HG03439 (cell line): ENCODE data around the gene DNAJC22.

Experiments used
- ATAC-seq: cut with Tn5 transposase; IDR thresholded peaks from one replicate; pipeline ENCODE4 v1.9.1; 2021; ENCODE audit warnings: mild to moderate bottlenecking, moderate library complexity; ENCODE audit not compliant: unreplicated experiment

Gene DNAJC22

DNA sequence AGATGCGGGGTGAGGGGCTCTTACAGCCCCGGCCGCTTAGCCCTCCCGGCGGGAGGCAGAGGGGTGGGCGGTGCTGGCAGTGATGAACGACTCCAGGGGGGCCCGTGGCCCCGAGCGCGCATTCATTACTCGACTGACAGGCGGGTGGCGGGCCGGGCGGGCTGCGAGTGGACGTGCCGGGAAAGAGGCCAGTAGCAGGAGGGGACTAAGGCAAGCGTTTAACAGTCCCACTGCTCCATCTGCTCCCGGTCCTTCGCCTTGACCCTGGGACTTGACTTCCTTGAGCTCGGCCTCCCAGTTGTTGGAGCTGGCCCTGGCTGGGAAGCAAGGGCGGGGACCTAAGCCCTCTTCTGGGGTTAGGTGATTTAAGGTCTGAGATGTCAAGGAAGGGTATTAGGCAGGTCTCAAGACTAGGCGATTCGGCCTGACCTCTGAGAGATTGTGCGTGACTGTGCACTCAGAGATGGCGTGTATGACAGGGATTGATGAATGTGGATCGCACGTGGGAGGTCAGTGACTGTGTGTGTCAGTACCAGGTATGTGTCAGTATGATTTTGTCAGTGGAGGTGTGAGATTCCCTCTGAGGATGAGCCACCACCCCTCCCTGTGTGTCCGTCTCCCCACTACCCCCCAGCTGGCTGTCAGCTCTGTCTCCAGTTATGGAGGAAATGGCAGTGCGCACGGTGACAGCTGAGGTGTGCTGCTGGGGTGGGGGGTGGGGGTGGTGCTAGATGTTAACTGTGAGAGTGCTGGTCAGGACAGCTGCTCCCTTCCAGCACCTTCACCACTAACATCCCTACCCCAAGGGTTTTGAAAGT, 3.6 kb upstream of the DNAJC22 start:
- no peak for ATAC-seq

DNA sequence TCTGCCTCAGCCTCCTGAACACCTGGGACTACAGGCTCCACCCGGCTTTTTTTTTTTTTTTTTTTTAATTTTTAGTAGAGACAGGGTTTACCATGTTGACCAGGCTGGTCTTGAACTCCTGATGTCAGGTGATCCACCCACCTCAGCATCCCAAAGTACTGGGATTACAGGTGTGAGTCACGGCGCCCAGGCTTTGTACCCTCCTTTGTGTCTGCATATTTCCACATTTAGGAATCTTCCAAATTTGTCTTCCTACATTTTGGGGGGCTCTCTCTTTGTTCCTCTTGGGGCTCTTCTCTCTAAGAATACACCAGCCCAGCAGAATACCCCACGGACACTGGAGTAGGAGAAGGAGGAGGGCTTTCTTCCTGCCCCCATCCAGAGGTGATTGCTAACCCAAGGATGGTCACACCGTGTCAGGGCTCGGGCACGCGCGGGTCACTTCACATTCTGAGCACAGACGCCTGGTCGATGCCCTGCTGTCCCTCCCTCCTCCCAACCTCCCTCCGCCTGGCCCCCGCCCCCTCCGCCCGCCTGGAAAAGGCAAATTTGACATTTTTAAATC, 2.1 kb upstream of the DNAJC22 start:
- no peak for ATAC-seq

DNA sequence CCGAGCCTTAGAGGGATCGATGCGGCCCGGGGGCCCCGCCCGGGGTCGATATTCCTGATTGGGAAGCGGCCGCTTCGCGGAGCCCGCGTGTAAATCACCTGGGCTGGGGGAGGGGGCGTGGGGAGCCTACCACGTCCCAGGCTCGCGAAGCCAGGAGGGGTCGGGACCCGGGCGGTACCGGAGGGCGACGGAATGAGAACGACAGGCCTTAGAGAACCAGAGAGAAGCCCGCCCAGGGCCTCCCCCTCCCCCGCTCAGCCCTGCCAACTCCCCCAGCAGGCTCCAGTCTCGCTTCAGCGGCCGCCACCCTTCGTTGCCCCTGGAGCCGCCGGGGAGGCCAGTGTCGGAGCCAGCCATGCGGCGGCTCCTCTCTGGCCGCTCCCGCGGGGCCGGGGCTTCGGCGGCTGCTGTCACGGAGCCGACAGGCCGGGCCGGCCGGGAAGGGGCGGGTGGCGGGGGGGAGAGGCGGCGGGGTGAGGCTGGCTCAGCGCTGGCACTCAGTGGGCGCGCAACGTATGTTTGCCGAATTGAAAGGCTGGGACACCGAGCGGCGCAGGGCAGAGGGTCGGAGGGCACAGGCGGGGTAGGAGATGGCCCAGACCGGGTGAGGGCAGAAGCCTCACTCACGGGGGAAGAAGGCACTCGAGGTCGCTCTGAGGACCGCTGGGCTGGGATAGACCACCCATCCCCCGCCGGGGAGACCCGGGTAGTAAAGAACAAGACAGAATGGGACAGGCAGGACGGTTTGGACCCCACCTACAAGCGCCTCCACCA, 1.4 kb upstream of the DNAJC22 start:
- ATAC-seq, result no peak

DNA sequence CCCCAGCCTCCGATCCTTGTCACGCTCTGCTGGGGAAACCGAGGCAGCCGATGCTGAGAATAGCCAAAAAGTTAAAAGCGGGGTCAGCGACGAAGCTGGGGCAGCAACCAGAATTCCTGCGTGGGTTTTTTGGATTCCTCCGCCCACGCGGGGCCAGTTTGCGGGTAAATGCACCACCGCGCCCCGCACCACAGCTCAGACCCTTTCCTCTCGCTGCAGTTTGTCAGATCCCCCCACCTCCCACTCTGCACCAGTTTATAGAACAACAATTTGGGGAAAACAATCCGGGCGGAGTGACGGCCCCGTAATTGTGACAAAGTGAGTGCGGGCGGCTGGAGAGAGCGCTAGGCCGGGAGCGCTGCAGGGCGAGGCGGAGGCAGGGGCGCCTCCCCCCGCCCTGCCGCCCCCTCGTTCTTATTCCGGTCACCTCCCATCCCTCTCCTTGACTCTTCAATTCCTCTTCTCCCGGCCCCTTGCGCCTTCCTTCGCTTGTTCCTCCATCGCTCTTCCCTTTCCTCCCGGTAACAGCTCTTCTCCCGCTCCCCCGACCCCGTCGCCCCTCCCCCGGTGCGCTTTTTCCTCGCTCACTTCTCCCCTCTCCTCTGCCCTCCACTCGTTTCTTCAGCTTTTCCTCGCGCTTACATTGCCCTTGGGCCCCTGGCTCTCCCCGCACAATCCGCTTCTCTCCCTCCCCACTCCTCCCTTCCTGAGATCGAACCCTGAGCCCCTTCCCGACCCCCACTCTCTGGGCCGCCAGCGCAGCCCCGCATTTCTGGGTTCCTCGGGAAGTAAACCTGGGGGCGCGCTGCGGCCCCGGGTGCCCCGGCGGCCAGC, 646 bp upstream of the DNAJC22 start:
- no peak for ATAC-seq

DNA sequence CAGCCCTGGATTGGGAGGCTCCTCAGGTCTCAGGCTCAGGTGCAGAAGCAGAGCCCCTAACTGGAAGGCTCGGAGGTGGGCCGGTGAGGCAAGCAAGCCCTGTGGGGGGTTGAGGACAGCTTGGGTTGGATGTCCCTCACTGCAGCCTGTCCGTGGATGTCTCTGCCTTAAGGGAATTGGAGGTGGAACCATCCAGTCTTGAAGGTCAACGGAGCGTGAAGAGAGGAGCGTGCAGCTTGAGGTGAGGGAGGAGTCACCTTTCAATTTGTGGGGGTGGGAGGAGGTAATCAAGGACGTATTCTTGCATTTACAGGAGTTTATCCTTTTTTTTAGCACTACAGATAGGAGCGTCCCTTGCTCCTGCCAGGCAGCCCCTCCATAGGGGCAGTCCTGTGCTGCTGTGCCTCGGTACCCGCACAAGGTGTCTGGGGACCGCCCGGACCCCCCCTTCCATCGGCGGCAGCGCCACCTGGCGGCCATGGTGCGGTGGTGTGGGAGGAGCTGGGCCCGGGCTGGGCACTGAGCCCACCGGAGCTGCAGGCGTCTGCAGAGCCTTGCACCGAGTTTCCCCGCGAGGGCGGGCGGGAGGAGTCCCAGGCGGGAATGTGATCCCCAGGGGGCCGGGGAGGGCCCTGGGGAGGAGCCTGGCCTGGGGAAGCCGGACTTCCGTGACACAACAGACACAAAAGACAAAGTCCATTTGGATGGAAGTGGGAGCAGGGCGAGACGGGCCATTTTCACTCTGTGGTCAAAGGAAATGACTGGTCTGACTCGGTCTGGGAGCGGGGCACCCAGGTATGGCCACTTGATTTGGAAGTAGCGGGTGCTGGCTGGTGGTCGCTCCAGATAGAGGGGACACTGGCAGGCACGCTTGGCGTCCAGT, 864 bp downstream of the DNAJC22 start:
- peak; percentile 60 for ATAC-seq

DNA sequence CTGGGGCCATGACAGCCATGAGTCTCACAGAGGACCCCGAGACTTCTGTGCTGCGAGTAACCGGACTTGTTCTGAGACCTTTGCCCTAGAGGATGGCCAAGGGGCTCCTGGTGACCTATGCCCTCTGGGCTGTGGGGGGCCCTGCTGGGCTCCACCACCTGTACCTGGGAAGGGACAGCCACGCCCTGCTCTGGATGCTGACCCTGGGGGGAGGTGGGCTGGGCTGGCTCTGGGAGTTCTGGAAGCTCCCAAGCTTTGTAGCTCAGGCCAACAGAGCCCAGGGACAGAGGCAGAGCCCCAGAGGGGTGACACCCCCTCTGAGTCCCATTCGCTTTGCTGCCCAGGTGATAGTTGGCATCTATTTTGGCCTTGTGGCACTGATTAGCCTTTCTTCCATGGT, 2.1 kb downstream of the DNAJC22 start:
- ATAC-seq, result no peak

DNA sequence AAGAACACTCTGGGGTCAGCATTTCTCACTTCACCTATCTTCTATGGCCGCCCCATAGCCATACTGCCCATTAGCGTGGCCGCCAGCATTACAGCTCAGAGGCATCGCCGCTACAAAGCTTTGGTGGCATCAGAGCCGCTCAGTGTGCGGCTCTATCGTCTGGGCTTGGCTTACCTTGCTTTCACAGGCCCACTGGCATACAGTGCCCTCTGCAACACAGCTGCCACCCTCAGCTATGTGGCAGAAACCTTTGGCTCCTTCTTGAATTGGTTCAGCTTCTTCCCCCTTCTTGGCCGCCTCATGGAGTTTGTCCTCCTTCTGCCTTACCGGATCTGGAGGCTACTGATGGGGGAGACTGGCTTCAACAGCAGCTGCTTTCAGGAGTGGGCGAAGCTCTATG, 2.6 kb downstream of the DNAJC22 start:
- no peak for ATAC-seq

DNA sequence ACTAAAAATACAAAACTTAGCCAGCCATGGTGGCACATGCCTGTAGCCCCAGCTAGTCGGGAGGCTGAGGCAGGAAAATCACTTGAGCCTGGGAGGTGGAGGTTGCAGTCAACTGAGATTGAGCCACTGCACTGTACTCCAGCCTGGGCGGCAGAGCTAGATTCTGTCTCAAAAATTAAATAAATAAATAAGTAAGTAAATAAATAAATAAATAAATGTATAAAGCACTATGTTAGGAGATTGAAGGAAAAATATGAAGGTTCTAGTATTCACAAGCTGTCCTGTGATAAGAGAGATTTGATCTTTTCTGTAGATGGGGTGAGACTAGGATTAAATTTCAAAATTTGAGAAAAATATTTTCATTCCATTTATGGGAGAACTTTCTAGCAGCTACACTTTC, 5.7 kb downstream of the DNAJC22 start:
- ATAC-seq, result no peak

DNA sequence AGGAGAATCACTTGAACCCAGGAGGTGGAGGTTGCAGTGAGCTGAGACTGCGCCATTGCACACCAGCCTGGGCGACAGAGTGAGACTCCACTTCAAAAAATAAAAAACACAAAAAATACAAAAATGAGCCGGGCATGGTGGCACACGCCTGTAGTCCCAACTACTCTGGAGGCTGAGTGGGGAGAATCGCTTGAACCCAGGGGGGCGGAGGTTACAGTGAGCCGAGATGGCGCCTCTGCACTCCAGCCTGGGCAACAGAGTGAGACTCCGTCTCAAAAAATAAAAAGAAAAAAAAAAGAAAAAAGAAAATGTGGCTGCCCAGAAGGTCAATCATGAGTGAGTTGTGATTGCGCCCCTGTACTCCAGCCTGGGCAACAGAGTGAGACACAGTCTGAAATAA, 9.2 kb downstream of the DNAJC22 start:
- ATAC-seq, result no peak

DNA sequence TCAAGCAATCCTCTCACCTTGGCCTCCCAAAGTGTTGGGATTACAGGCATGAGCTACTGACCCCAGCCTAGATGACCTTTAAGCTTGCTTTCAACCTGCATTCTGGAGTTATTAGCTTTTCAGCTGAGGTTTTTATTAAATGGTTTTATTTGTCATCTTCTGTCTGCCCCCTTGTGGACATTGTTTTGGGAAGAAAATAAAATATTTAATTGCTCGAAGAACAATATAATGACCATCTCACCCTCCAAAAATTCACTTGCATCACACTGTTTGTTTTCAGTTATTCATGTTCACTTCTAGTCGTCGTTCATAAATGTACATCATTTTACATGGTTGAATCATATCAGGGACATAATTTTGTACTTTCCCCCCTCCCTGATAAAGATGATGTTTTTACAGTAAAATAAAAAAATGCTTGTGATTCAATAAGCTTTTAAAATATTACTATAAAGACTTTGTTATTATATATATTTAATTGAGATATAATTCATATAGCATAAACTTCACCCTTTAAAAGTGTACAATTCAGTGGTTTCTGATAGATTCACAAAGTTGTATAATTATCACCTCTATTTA, 10.5 kb downstream of the DNAJC22 start:
- ATAC-seq, result no peak

DNA sequence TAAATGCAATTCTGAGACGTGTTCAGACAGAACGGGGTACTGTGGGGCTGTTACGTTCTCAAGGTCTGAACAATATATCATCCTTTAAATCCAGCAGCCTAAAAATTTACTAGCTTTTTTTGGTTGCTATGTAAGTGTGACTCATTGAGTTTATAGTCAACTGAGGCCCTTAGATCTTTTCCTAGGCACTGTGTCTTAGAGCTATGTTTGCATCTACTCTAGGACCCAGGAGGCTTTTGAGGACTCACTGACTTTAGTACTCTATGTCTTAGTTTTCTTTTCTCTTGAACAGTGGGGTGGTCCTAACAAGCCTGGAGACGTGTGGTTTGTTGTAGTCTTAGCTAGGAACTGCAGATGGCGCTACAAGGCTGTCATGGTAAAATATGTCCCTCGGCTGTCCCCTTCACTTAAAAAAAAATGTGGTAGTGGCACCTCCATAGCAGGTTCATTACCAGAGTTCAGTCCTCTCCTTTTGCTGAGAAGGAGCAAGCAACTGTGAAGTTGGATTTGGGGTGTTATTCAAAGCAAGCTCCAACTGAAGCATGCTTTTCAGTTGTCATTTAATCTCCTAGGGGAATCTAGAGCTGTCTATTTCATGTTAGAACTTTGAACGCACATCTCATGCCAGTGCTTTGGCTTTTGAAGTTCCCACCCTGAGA, 11.9 kb downstream of the DNAJC22 start:
- peak; percentile 62 for ATAC-seq

DNA sequence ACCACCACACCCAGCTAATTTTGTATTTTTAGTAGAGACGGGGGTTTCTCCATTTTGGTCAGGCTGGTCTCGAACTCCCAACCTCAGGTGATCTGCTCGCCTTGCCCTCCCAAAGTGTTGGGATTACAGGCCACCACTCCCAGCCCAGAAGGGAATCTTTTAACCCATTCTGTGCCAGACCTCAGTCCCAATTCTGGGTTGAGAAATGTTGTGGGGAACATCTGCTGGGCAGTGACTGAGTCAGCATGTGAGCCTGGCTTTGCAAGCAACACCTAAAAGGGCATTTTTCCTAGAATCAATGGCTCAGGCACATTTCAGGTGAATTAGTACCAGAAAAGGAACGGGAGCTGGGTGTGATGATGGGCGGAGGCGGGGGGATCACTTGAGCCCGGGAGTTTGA, 13.0 kb downstream of the DNAJC22 start:
- ATAC-seq, result no peak

DNA sequence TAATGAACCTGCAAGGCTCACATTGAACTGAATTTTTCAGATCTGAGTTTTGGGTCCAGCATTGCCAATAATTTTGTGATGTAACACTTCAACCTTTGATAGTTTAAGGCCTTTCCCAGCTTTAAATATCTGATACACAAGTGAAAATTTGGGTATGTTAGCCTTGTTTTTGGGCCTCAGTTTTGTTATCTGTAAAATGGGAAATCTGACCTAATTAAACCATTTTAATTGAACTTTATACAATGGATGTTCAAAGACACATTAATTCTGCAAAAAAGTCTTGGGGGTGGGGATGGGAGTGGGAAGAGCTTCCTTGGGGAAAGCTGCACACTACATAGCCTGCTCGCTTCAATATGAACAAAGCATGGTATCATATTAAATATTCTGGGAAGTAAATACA, 15.4 kb downstream of the DNAJC22 start:
- no peak for ATAC-seq

DNA sequence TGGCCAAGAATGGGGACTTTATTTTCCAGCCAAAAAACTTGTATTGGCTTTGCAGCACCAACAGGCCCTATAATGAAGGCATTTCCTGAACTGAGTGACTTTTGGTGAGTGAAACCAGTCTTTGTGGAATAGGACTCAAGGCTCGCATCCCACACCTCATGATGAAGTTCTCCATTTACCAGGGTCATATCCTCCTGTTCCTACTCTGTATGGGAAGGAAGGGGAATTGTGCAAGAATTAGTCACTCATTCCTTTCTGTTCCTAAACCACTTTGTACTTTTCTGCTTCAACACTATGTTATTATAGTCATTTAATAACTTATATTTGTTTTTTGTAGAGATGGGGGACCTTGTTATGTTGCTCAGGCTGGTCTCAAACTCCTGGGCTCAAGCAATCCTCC, 18.3 kb downstream of the DNAJC22 start:
- no peak for ATAC-seq

DNA sequence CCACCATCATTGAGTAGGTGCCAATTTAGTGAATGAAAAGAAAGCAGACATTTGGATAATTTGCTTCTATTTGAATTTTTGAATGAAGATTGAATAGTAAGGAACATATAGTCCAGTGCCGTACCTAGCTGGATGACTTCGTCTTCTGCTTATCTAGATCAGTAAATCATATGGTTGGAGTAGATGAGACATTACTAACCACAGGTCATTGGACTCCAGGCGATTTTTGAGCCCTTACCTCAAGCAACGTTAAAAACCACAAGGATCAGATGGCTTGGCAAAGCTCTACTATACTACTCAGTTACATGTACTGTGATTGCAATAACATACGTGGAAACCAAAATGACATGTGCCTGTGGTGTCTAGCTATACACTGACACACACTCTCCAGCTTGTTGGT, 18.9 kb downstream of the DNAJC22 start:
- no peak for ATAC-seq

DNA sequence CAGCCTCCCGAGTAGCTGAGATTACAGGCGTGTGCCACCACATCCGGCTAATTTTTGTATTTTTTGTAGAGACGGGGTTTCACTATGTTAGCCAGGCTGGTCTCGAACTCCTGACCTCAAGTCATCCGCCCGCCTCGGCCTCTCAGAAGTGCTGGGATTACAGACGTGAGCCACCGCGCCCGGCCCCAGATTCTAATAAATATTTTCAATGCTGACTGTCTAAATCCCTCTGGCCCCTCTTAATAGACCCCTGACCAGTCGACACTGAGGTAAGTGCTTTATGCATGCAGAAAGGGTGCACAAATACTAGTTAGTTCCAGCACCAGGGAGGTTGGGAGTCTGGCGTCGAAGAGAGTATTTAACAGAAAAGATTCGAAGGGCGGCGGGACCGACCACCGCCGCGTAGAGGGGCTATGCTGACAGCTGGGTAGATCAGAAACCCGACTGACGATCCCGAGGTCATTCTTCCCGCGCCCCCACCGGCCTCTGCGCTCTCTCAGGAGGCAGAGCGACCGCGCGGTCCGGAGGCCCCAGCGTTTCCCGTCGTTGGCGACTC, 19.5 kb downstream of the DNAJC22 start:
- peak; percentile 12 for ATAC-seq

DNA sequence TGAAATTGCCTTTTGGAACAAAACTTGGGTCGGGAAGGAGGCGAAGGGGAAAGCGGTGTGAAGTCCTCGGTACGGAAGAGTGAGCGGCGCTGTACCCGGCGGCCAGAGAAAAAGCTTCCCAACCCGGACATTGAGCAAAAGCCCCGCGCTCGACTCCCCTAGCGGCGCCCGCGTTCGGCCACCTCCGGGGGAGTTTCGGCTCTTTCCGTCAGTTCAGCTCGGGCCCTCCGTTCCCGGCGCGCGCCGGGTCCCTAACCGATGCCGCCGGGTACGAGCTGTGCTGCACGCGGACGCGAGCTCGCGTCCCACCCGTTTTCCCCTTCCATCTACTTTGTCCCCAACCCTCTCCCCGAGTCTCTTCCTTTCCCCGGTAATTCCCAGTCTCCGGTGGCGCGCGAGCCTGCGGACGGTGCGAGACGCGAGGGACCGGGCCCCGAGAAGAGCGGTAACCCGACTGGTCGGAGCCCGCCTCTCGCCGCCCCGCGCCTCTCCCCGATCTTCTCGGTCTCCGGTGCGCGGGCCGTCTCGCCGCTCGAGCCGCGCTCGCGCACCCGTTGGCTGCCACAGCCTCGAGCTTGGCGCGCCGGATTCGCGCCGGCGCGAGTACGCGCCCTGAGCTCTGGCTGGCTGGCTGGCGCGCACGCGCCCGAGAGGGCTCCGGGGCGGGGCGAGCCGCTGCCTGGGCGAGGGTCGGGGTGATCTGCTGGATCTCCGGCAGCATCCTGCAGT, 20.1 kb downstream of the DNAJC22 start:
- peak; percentile 69 for ATAC-seq
